Measurements from ENCODE around the gene THADA.

DNA sequence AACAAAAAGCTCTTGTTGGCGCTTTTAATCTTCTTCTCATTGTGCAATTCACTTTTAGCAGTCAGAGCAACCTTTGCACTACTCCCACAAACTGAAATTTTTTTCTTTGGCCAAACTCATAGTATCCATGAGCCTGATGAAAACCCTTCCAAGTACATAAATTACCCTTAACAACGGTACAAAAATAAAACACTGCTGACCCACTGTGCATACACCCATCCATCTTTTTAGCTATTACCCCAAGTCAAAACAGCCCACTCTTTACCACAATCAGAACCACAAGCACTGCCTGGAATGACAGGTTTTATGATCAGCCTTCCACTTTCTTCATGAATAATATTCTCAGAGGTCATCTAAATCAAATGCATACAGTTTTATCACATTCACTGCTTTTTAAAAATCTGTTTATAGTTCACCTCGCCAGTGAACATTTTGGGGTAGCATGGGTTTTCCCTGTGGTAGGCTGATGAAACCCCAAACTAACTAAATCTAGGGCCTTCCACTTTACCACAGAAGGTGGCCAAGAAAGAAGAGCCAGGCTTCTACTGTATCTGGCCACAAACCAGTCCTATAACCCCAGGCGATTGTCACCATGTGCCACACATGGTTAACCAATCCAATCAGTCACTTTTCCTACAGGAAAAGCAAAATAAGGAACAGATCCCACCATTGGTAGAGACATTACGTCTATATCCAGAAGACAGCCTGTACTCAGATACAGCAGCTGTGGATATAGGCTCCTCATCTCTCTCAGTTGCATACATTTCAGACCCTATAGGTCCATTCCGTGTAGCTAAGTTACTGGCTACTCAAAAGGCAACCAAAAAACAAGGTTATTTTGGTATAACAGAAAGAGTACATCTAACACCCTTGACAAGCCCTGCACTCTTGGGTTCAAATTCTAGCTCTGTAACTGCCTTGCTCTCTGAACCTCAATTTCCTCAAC lies 171.3 kb downstream of the THADA start:
- TF ChIP-seq SMAD3 (CRISPR knock-in tag; IDR thresholded peaks at IDR 0.05; ENCODE audit: borderline replicate concordance) (no peak), CREB1 (CRISPR knock-in tag; IDR thresholded peaks at IDR 0.05) (no peak)
- TF ChIP-seq, protein P1, sequence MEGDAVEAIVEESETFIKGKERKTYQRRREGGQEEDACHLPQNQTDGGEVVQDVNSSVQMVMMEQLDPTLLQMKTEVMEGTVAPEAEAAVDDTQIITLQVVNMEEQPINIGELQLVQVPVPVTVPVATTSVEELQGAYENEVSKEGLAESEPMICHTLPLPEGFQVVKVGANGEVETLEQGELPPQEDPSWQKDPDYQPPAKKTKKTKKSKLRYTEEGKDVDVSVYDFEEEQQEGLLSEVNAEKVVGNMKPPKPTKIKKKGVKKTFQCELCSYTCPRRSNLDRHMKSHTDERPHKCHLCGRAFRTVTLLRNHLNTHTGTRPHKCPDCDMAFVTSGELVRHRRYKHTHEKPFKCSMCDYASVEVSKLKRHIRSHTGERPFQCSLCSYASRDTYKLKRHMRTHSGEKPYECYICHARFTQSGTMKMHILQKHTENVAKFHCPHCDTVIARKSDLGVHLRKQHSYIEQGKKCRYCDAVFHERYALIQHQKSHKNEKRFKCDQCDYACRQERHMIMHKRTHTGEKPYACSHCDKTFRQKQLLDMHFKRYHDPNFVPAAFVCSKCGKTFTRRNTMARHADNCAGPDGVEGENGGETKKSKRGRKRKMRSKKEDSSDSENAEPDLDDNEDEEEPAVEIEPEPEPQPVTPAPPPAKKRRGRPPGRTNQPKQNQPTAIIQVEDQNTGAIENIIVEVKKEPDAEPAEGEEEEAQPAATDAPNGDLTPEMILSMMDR (IDR thresholded peaks at IDR 0.05): no peak
- TF ChIP-seq, protein P2, sequence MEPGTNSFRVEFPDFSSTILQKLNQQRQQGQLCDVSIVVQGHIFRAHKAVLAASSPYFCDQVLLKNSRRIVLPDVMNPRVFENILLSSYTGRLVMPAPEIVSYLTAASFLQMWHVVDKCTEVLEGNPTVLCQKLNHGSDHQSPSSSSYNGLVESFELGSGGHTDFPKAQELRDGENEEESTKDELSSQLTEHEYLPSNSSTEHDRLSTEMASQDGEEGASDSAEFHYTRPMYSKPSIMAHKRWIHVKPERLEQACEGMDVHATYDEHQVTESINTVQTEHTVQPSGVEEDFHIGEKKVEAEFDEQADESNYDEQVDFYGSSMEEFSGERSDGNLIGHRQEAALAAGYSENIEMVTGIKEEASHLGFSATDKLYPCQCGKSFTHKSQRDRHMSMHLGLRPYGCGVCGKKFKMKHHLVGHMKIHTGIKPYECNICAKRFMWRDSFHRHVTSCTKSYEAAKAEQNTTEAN (CRISPR knock-in tag; IDR thresholded peaks at IDR 0.05): no peak
